Mesenchymal stem cell (in vitro differentiated cells and primary cell): ENCODE measurements around the gene XCL1.
"Not testable (repeated sequence)": the region's sequence is repeated elsewhere in the genome, so short reads cannot be mapped to it uniquely, and the experiment has no call there.

ENCODE experiments used
- DNase-seq: peaks from one replicate; pipeline ENCODE4 v3.0.0-alpha.2; 2013
- H2AFZ ChIP-seq: one replicate; pipeline ENCODE4 v1.6.1; 2013; ENCODE audit warnings: low read depth, mild to moderate bottlenecking, control low read depth, inconsistent platforms, low read length, moderate library complexity
- H2AK5ac ChIP-seq: 2 replicates; pipeline ENCODE4 v1.6.1; 2013; ENCODE audit warnings: low read length, moderate library complexity, mild to moderate bottlenecking, inconsistent platforms; ENCODE audit not compliant: severe bottlenecking
- H2BK120ac ChIP-seq: one replicate; pipeline ENCODE4 v1.6.1; 2013; ENCODE audit warnings: low read depth, mild to moderate bottlenecking, inconsistent platforms, low read length, moderate library complexity
- H2BK12ac ChIP-seq, 2 experiments: one replicate each; pipeline ENCODE4 v1.6.1; 2013; ENCODE audit warnings: inconsistent platforms in 2 of 2, low read length in 2 of 2, mild to moderate bottlenecking in 2 of 2, moderate library complexity in 2 of 2, control low read depth in 1 of 2
- H2BK15ac ChIP-seq: one replicate; pipeline ENCODE4 v1.6.1; 2013; ENCODE audit warnings: mild to moderate bottlenecking, low read depth, inconsistent platforms; ENCODE audit not compliant: poor library complexity, severe bottlenecking
- H2BK5ac ChIP-seq: 2 replicates; pipeline ENCODE4 v1.6.1; 2013; ENCODE audit warnings: low read depth, mild to moderate bottlenecking, low read length, control low read depth, inconsistent platforms; ENCODE audit not compliant: poor library complexity, severe bottlenecking
- H3K14ac ChIP-seq, 2 experiments: one replicate each; pipeline ENCODE4 v1.6.1; 2013; ENCODE audit warnings: inconsistent platforms in 2 of 2, low read length in 2 of 2, control low read depth in 1 of 2, mild to moderate bottlenecking in 1 of 2, moderate library complexity in 1 of 2
- H3K18ac ChIP-seq, 2 experiments: one replicate each; pipeline ENCODE4 v1.6.1; 2013; ENCODE audit warnings: inconsistent platforms in 2 of 2, low read length in 2 of 2, control low read depth in 1 of 2, low read depth in 1 of 2, mild to moderate bottlenecking in 1 of 2
- H3K23ac ChIP-seq, 2 experiments: one replicate each; pipeline ENCODE4 v1.6.1; 2013; ENCODE audit warnings: inconsistent platforms in 2 of 2, low read length in 2 of 2, mild to moderate bottlenecking in 2 of 2, moderate library complexity in 2 of 2, control low read depth in 1 of 2
- H3K27ac ChIP-seq: 2 replicates; pipeline ENCODE4 v1.5.1; 2013; ENCODE audit warnings: mild to moderate bottlenecking, moderate library complexity, low read length, control low read depth, inconsistent platforms; ENCODE audit not compliant: poor library complexity, severe bottlenecking
- H3K27me3 ChIP-seq, 2 experiments: 2 replicates each; pipeline versions ENCODE4 v1.6.1 to v1.7.0; 2013; ENCODE audit warnings: low read length in 2 of 2, mild to moderate bottlenecking in 2 of 2, moderate library complexity in 2 of 2, control low read depth in 1 of 2, inconsistent platforms in 1 of 2; ENCODE audit not compliant: control insufficient read depth in 1 of 2, insufficient read depth in 1 of 2
- H3K36me3 ChIP-seq, 2 experiments: 2 replicates each; pipeline versions ENCODE4 v1.6.1 to v1.7.0; 2013; ENCODE audit warnings: low read length in 2 of 2, control low read depth in 1 of 2, inconsistent platforms in 1 of 2, low read depth in 1 of 2, mild to moderate bottlenecking in 1 of 2; ENCODE audit not compliant: insufficient read depth in 2 of 2, control insufficient read depth in 1 of 2
- H3K4ac ChIP-seq, 2 experiments: one replicate each; pipeline ENCODE4 v1.6.1; 2013; ENCODE audit warnings: inconsistent platforms in 2 of 2, low read length in 2 of 2, mild to moderate bottlenecking in 2 of 2, moderate library complexity in 2 of 2, control low read depth in 1 of 2, low read depth in 1 of 2
- H3K4me1 ChIP-seq: 2 replicates; pipeline ENCODE4 v1.6.1; 2013; ENCODE audit warnings: low read depth, low read length, control low read depth; ENCODE audit not compliant: control insufficient read depth, insufficient read depth
- H3K4me2 ChIP-seq: 2 replicates; pipeline ENCODE4 v1.6.1; 2013; ENCODE audit warnings: low read length, mild to moderate bottlenecking, inconsistent platforms; ENCODE audit not compliant: poor library complexity, severe bottlenecking
- H3K4me3 ChIP-seq, 2 experiments: 2 replicates each; pipeline versions ENCODE4 v1.5.1 to v1.7.0; 2013; ENCODE audit warnings: low read length in 2 of 2, mild to moderate bottlenecking in 2 of 2, control low read depth in 1 of 2, low read depth in 1 of 2; ENCODE audit not compliant: insufficient read depth in 1 of 2
- H3K79me1 ChIP-seq: replicated peaks from 2 replicates; pipeline ENCODE4 v1.6.1; 2013; ENCODE audit warnings: mild to moderate bottlenecking, control low read depth, low read length, inconsistent platforms; ENCODE audit not compliant: poor library complexity, severe bottlenecking
- H3K9ac ChIP-seq: 2 replicates; pipeline ENCODE4 v1.7.0; 2013; ENCODE audit warnings: mild to moderate bottlenecking, low read length, moderate library complexity
- H3K9me3 ChIP-seq: 2 replicates; pipeline ENCODE4 v1.7.0; 2013; ENCODE audit warnings: mild to moderate bottlenecking, low read length; ENCODE audit not compliant: control insufficient read depth
- H4K8ac ChIP-seq: one replicate; pipeline ENCODE4 v1.6.1; 2013; ENCODE audit warnings: inconsistent platforms, mild to moderate bottlenecking, low read length, moderate library complexity
- H4K91ac ChIP-seq: one replicate; pipeline ENCODE4 v1.6.1; 2013; ENCODE audit warnings: mild to moderate bottlenecking, low read length, inconsistent platforms
- WGBS: methylation state at CpG from one replicate; pipeline ENCODE4 v1.1.7; 2013; ENCODE audit warnings: mixed read lengths; 5-methylcytosine and 5-hydroxymethylcytosine counted together

Gene XCL1

DNA sequence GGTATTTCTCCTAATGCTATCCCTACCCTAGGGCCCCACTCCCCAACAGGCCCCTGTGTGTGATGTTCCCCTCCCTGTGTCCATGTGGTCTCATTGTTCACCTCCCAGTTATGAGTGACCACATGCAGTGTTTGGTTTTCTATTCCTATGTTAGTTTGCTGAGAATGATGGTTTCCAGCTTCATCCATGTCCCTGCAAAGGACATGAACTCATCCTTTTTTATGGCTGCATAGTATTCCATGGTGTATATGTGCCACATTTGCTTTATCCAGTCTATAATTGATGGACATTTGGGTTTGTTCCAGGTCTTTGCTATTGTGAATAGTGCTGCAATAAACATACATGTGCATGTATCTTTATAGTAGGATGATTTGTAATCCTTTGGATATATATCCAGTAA is 19.0 kb downstream of the XCL1 start:
- H3K4me3 ChIP-seq, H2BK5ac ChIP-seq, H2BK15ac ChIP-seq, H3K9me3 ChIP-seq, H4K8ac ChIP-seq, H2BK120ac ChIP-seq, H2AK5ac ChIP-seq, H3K4me1 ChIP-seq, H3K4ac ChIP-seq, DNase-seq, H3K23ac ChIP-seq, H3K9ac ChIP-seq, H3K14ac ChIP-seq, H3K27ac ChIP-seq, H3K79me1 ChIP-seq, H3K36me3 ChIP-seq, H2AFZ ChIP-seq, H2BK12ac ChIP-seq, H3K18ac ChIP-seq, H4K91ac ChIP-seq, H3K4me2 ChIP-seq: not testable (repeated sequence)
- H3K27me3 ChIP-seq = peaks cover 5 to 16% of the 10 kb centered on the region in 2 experiments

- no peaks in the 10 kb centered on the region for H3K36me3 ChIP-seq
- H3K27ac ChIP-seq = no peak overlapping the region
- no peak overlapping the region for H3K9ac ChIP-seq
- peaks cover 0 to 6% of the 10 kb centered on the region in 2 experiments for H3K27me3 ChIP-seq
- no peaks in the 10 kb centered on the region for H3K79me1 ChIP-seq
- no peaks in the 10 kb centered on the region for H3K4me1 ChIP-seq
- no peak overlapping the region for H2BK120ac ChIP-seq
- DNase-seq = no peak
- no peaks in the 10 kb centered on the region for H3K9me3 ChIP-seq
- no peak overlapping the region for H3K18ac ChIP-seq
- no peak overlapping the region for H2BK5ac ChIP-seq
- no peak overlapping the region for H3K23ac ChIP-seq
- no peak overlapping the region for H3K4me2 ChIP-seq
- no peak overlapping the region for H4K8ac ChIP-seq
- H3K4ac ChIP-seq = no peak overlapping the region
- H2BK15ac ChIP-seq = no peak overlapping the region
- H3K4me3 ChIP-seq = no peak overlapping the region
- no peak overlapping the region for H4K91ac ChIP-seq
- H2BK12ac ChIP-seq = no peak overlapping the region
- WGBS = no CpG with 5 or more reads among the region's 3 CpGs
- no peak overlapping the region for H2AK5ac ChIP-seq
- H3K14ac ChIP-seq = no peak overlapping the region
- no peak overlapping the region for H2AFZ ChIP-seq
These were observed 21.7 kb downstream of the XCL1 start for GRCh38 chr1:168598125-168598524.

DNA sequence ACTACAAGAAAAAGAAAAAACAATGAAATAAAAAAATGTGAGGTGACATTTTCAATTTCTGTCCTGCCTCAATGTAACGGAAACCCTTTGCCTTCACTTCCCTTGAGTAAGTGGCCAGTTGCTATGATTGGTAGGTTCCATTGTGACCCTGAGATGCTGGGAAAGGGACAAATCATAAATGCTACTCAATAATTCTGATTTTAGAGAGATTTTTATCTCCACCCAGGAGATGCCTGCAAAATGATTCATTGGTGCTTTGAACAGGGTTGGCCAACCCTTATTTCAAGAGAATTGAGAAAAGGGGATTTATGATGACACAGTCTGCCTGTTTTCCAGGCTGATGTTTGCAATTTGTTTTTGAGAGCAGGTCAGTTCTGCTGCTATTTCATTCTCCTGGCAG is 22.5 kb downstream of the XCL1 start:
- Histone ChIP-seq H4K91ac (no peak overlapping the region), H3K9ac (no peak overlapping the region), H3K36me3 (no peaks in the 10 kb centered on the region), H3K18ac (no peak overlapping the region), H2AK5ac (no peak overlapping the region), H3K4ac (no peak overlapping the region), H3K27me3 (peaks cover 0 to 6% of the 10 kb centered on the region in 2 experiments), H2BK120ac (no peak overlapping the region), H3K4me2 (no peak overlapping the region), H3K9me3 (no peaks in the 10 kb centered on the region), H2AFZ (no peak overlapping the region), H3K27ac (no peak overlapping the region), H2BK12ac (no peak overlapping the region), H3K4me3 (no peak overlapping the region), H3K4me1 (no peaks in the 10 kb centered on the region), H3K23ac (no peak overlapping the region), H3K79me1 (no peaks in the 10 kb centered on the region), H4K8ac (no peak overlapping the region), H3K14ac (no peak overlapping the region), H2BK15ac (no peak overlapping the region), H2BK5ac (no peak overlapping the region)
- WGBS = 100% methylated on average over 1 of the region's 1 CpG
- no peak for DNase-seq

DNA sequence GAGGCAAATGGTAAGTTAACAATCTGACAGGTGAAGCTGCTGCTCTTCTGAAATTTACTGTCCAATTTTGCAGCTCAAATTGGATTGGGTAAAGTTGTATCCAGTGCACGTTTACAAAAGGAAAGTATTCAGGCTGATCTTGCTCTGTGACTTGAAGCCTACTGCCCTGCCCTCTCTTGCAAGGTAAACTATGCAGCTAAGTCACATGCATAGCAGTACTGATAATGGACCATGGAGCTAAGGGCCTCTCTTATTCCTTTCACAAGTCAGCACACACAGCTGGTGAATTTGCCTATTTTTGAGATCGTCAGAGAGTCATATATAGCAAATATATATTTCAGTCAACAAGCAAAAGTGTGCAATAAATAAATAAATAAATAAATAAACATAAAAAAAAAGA is 23.2 kb downstream of the XCL1 start:
- no peak overlapping the region for H3K18ac ChIP-seq

More for the DNA sequence above, 23.2 kb downstream of the XCL1 start:
- no peaks in the 10 kb centered on the region for H3K79me1 ChIP-seq
- H3K4me1 ChIP-seq = no peaks in the 10 kb centered on the region
- no peak overlapping the region for H2BK12ac ChIP-seq
- H3K9me3 ChIP-seq = no peaks in the 10 kb centered on the region
- no peaks in the 10 kb centered on the region for H3K36me3 ChIP-seq
- no peak overlapping the region for H4K91ac ChIP-seq
- 67% methylated on average over 1 of the region's 2 CpGs for WGBS
- H2BK120ac ChIP-seq = no peak overlapping the region
- no peak overlapping the region for H2AK5ac ChIP-seq
- no peak overlapping the region for H3K4me2 ChIP-seq
- no peak overlapping the region for H3K14ac ChIP-seq
- no peak overlapping the region for H2BK5ac ChIP-seq
- H3K27me3 ChIP-seq = no peaks in the 10 kb centered on the region
- H3K4me3 ChIP-seq = no peak overlapping the region
- H4K8ac ChIP-seq = no peak overlapping the region
- no peak for DNase-seq
- H3K4ac ChIP-seq = no peak overlapping the region
- H2AFZ ChIP-seq = no peak overlapping the region
- H3K9ac ChIP-seq = no peak overlapping the region
- H3K27ac ChIP-seq = no peak overlapping the region
- no peak overlapping the region for H2BK15ac ChIP-seq
- no peak overlapping the region for H3K23ac ChIP-seq
